Measurements from ENCODE around the gene HAS3.

GRCh38 chr16:69069504-69069903 lies 35.9 kb upstream of the HAS3 start:
- TF ChIP-seq CTCF (IDR thresholded peaks at IDR 0.05): no peak
- no peak for TF ChIP-seq POLR2A (IDR thresholded peaks at IDR 0.05)
- no peak for TF ChIP-seq EP300 (IDR thresholded peaks at IDR 0.05)
